MM.1S (cell line): Measurements from ENCODE around the gene IL18RAP.

Experiments
- DNase-seq: peaks from one replicate; pipeline ENCODE4 v3.0.0-alpha.2; 2015
- H2AFZ ChIP-seq: fragments of 300-600 bp; sonication (generic); 2 replicates; pipeline ENCODE4 v1.6.0; 2016; ENCODE audit warnings: antibody characterized with exemption, low read length
- H3F3A ChIP-seq: fragments of 300-600 bp; sonication (generic); 2 replicates; pipeline ENCODE4 v1.6.1; 2016; ENCODE audit warnings: mild to moderate bottlenecking, antibody characterized with exemption, low read length, moderate library complexity, mixed read lengths; ENCODE audit not compliant: insufficient read depth
- H3K27ac ChIP-seq: fragments of 300-600 bp; sonication (generic); 2 replicates; pipeline ENCODE4 v1.5.1; 2016; ENCODE audit warnings: mild to moderate bottlenecking, low read length
- H3K27me3 ChIP-seq: fragments of 300-600 bp; sonication (generic); replicated peaks from 2 replicates; pipeline ENCODE4 v1.6.0; 2016; ENCODE audit warnings: low read length; ENCODE audit not compliant: insufficient read depth
- H3K36me3 ChIP-seq: fragments of 300-600 bp; sonication (generic); replicated peaks from 2 replicates; pipeline ENCODE4 v1.6.1; 2016; ENCODE audit warnings: mild to moderate bottlenecking, low read length, mixed read lengths; ENCODE audit not compliant: insufficient read depth
- H3K4me1 ChIP-seq: fragments of 300-600 bp; sonication (generic); 2 replicates; pipeline ENCODE4 v1.6.1; 2016; ENCODE audit warnings: low read length, mixed read lengths
- H3K4me2 ChIP-seq: fragments of 300-600 bp; sonication (generic); 2 replicates; pipeline ENCODE4 v1.6.0; 2016; ENCODE audit warnings: low read depth, low read length
- H3K4me3 ChIP-seq: fragments of 300-600 bp; sonication (generic); 2 replicates; pipeline ENCODE4 v1.5.1; 2016; ENCODE audit warnings: low read length, mixed read lengths
- H3K79me2 ChIP-seq: fragments of 300-600 bp; sonication (generic); 2 replicates; pipeline ENCODE4 v1.6.1; 2016; ENCODE audit warnings: mixed run types, low read length, mixed read lengths
- H3K9ac ChIP-seq: fragments of 300-600 bp; sonication (generic); 2 replicates; pipeline ENCODE4 v1.6.1; 2016; ENCODE audit warnings: low read length, mixed read lengths
- H3K9me2 ChIP-seq: fragments of 300-600 bp; sonication (generic); replicated peaks from 2 replicates; pipeline ENCODE4 v1.6.1; 2016; ENCODE audit warnings: mild to moderate bottlenecking, low read length, mixed read lengths; ENCODE audit not compliant: insufficient read depth
- H3K9me3 ChIP-seq: fragments of 300-600 bp; sonication (generic); replicated peaks from 2 replicates; pipeline ENCODE4 v1.6.1; 2016; ENCODE audit warnings: mild to moderate bottlenecking, low read length, mixed read lengths; ENCODE audit not compliant: insufficient read depth
- H4K20me1 ChIP-seq: fragments of 300-600 bp; sonication (generic); 2 replicates; pipeline ENCODE4 v1.6.1; 2016; ENCODE audit warnings: mild to moderate bottlenecking, low read length, moderate library complexity, mixed read lengths; ENCODE audit not compliant: insufficient read depth
- EZH2 ChIP-seq: fragments of 300-600 bp; sonication (generic); optimal IDR thresholded peaks from 2 replicates; pipeline ENCODE3; 2017; ENCODE audit warnings: low read depth, mild to moderate bottlenecking, antibody characterized with exemption, low read length, mixed read lengths
- EZH2phosphoT487 ChIP-seq: fragments of 300-600 bp; sonication (generic); IDR thresholded peaks from 2 replicates; pipeline ENCODE4 v1.6.1; 2018; ENCODE audit warnings: antibody characterized with exemption, low read length
- TF ChIP-seq, protein P1 (sequence below): fragments of 300-600 bp; sonication (generic); IDR thresholded peaks from 2 replicates; pipeline ENCODE4 v1.5.1; 2016; ENCODE audit warnings: antibody characterized with exemption, low read length, mixed read lengths

The IL18RAP gene

DNA sequence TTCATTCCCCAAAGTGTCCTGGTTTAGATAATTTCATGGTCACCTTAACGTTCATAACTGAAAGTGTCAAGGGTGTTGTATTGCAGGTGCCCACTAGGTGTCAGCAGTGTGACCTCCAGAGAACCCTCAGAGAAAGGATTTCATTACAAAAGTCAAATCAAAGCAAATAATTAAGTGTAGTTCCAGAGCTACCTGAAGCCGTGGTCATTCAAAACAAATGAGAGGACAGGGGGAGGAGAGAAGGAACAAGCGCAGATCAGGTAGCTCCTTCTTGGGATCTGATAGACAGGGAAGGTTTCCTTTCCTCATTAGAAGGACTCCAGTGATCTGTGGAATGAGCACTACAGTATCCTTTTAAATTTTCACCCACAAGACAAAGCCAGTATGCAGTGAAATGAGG, 50.1 kb downstream of the IL18RAP start, which contains the start of gene SLC9A4:
Gene SLC9A4 (plus strand): TSS at position 207 of the 400 bp plus-strand sequence. CDS start 534 bp downstream, outside the sequence.
- Histone ChIP-seq H3K27me3 (no peaks in the 10 kb centered on the region), H3K4me3 (no peak within 1 kb of the TSS), H3K79me2 (no peaks in the 10 kb centered on the region), H3K36me3 (no peaks in the 10 kb centered on the region), H3K4me1 (no peaks in the 10 kb centered on the region), H4K20me1 (no peaks in the 10 kb centered on the region), H3K9me3 (no peaks in the 10 kb centered on the region), H3K27ac (no peak within 1 kb of the TSS), H2AFZ (0 out of 2 replicates have a peak within 1 kb of the TSS, but pooled peaks have one; percentile 17), H3K9ac (no peak within 1 kb of the TSS), H3K9me2 (no peaks in the 10 kb centered on the region), H3K4me2 (no peak within 1 kb of the TSS), H3F3A (no peaks in the 10 kb centered on the region)
- TF ChIP-seq, protein P1, sequence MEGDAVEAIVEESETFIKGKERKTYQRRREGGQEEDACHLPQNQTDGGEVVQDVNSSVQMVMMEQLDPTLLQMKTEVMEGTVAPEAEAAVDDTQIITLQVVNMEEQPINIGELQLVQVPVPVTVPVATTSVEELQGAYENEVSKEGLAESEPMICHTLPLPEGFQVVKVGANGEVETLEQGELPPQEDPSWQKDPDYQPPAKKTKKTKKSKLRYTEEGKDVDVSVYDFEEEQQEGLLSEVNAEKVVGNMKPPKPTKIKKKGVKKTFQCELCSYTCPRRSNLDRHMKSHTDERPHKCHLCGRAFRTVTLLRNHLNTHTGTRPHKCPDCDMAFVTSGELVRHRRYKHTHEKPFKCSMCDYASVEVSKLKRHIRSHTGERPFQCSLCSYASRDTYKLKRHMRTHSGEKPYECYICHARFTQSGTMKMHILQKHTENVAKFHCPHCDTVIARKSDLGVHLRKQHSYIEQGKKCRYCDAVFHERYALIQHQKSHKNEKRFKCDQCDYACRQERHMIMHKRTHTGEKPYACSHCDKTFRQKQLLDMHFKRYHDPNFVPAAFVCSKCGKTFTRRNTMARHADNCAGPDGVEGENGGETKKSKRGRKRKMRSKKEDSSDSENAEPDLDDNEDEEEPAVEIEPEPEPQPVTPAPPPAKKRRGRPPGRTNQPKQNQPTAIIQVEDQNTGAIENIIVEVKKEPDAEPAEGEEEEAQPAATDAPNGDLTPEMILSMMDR, result peak; percentile 94
- TF ChIP-seq EZH2, result no peak
- DNase-seq, result peak; percentile 60

DNA sequence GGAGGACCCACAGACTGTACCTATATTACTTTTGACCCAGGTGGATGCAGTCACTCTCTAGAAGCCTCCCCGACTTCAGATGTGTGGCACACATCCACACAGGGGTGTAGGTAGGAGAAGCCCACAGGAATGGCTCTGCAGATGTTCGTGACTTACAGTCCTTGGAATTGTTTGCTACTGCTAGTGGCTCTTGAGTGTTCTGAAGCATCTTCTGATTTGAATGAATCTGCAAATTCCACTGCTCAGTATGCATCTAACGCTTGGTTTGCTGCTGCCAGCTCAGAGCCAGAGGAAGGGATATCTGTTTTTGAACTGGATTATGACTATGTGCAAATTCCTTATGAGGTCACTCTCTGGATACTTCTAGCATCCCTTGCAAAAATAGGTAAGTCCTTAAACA, 50.7 kb downstream of the IL18RAP start:
- H2AFZ ChIP-seq, result no peak overlapping the region
- no peak overlapping the region for H3K4me3 ChIP-seq
- no peaks in the 10 kb centered on the region for H3K9me2 ChIP-seq
- no peaks in the 10 kb centered on the region for H3K27me3 ChIP-seq
- no peaks in the 10 kb centered on the region for H3K79me2 ChIP-seq
- no peaks in the 10 kb centered on the region for H4K20me1 ChIP-seq
- no peak for DNase-seq
- H3K9me3 ChIP-seq, result no peaks in the 10 kb centered on the region
- TF ChIP-seq EZH2phosphoT487, result no peak
- TF ChIP-seq EZH2, result no peak
- TF ChIP-seq, protein P1, result no peak
- H3K36me3 ChIP-seq, result no peaks in the 10 kb centered on the region
- no peak overlapping the region for H3K4me2 ChIP-seq
- no peak overlapping the region for H3K27ac ChIP-seq
- H3K4me1 ChIP-seq, result no peaks in the 10 kb centered on the region
- H3F3A ChIP-seq, result no peaks in the 10 kb centered on the region
- H3K9ac ChIP-seq, result no peak overlapping the region

DNA sequence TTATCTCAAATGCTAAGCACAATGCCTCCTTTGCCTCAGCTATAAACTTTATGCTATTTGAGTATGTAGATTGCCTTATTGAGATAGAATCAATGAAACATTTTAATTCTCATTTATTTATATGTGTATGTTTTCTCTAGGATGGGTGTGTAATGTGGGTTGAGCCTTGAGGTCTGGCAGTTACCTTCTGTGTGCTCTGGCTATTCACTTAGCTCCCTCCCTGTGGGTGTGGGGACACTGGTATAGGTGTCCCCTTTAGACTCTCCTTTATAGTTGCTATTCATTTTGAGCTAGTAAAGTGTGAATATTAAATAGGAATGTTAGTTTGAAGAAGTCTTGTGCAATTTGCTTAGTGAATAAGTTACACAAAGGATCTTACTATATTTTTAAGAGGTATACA, 51.8 kb downstream of the IL18RAP start:
- Histone ChIP-seq H3K27ac (no peak overlapping the region), H3K36me3 (no peaks in the 10 kb centered on the region), H3K79me2 (no peaks in the 10 kb centered on the region), H3K4me1 (no peaks in the 10 kb centered on the region), H3F3A (no peaks in the 10 kb centered on the region), H3K9ac (no peak overlapping the region), H3K9me2 (no peaks in the 10 kb centered on the region), H3K9me3 (no peaks in the 10 kb centered on the region), H3K27me3 (no peaks in the 10 kb centered on the region), H3K4me2 (no peak overlapping the region), H2AFZ (no peak overlapping the region), H4K20me1 (no peaks in the 10 kb centered on the region), H3K4me3 (no peak overlapping the region)
- no peak for DNase-seq
- TF ChIP-seq, protein P1, result no peak
